Gastrocnemius medialis (tissue), 4 donors: ENCODE data around the gene ARHGEF4. TPM values are rescaled to one million over a fixed set of nuclear protein-coding genes. Genes with fewer than 3 reads are reported as not detected.

Experiments used
- ATAC-seq, 2 donors: fragments of 150-250 bp; one replicate each; pipeline ENCODE4 v1.9.1; 2016
- DNase-seq, 2 donors: peaks; one replicate each; pipeline ENCODE4 v3.0.0-alpha.2; 2019
- H3K27ac ChIP-seq, 4 donors: fragments of 200-600 bp; sonication (generic); 1 replicate in 1 of 4; 2 replicates in 3 of 4; pipeline ENCODE4 v1.5.1; 2016 to 2018; ENCODE audit warnings: mild to moderate bottlenecking in 2 of 4, moderate library complexity in 1 of 4
- H3K27me3 ChIP-seq, 3 donors: fragments of 200-600 bp; sonication (generic) in 2 of 3; 1 replicate in 1 of 3; 2 replicates in 2 of 3; pipeline versions ENCODE4 v1.5.1 to v1.6.0; 2016 to 2019; ENCODE audit warnings: mild to moderate bottlenecking in 1 of 3, moderate library complexity in 1 of 3
- H3K36me3 ChIP-seq, 2 donors: fragments of 200-600 bp; sonication (generic) in 1 of 2; one replicate each; pipeline ENCODE4 v1.5.1; 2017 to 2018
- H3K4me1 ChIP-seq, 2 donors: fragments of 200-600 bp; sonication (generic) in 1 of 2; one replicate each; pipeline ENCODE4 v1.5.1; 2016 to 2017; ENCODE audit warnings: mild to moderate bottlenecking in 2 of 2
- H3K4me3 ChIP-seq, 4 donors: fragments of 200-600 bp; sonication (generic) in 3 of 4; 1 replicate in 1 of 4; 2 replicates in 3 of 4; pipeline ENCODE4 v1.5.1; 2016 to 2019; ENCODE audit warnings: mild to moderate bottlenecking in 2 of 4
- H3K9me3 ChIP-seq, 3 donors: fragments of 200-600 bp; sonication (generic) in 2 of 3; 1 replicate in 1 of 3; 2 replicates in 2 of 3; pipeline ENCODE4 v1.5.1; 2016 to 2019
- CTCF ChIP-seq, 5 experiments: fragments of 450-650 bp in 3 of 5; fragments of 200-600 bp in 2 of 5; sonication (generic) in 2 of 5; IDR thresholded peaks in 4 of 5; conservative IDR thresholded peaks in 1 of 5; 1 replicate in 4 of 5; 2 replicates in 1 of 5; pipeline ENCODE4 v1.5.1; 2016 to 2019; ENCODE audit warnings: antibody characterized with exemption in 5 of 5, mild to moderate bottlenecking in 3 of 5, moderate library complexity in 3 of 5
- POLR2A ChIP-seq, 2 donors: fragments of 450-650 bp; IDR thresholded peaks; one replicate each; pipeline ENCODE4 v1.6.1; 2017; ENCODE audit warnings: antibody characterized with exemption in 2 of 2, mild to moderate bottlenecking in 2 of 2, moderate library complexity in 2 of 2
- in situ Hi-C, 4 donors: fragments of 200-750 bp; cut with MboI; loops; one replicate each; pipeline versions ENCODE4 v1.15.0 to v1.8.0; 2017; ENCODE audit warnings: low sequenced_read_pairs in 4 of 4
- intact Hi-C: fragments of 100-400 bp; cut with DNase I; formaldehyde crosslinking; loops from one replicate; pipeline ENCODE4 v1.15.1; 2023; ENCODE audit warnings: low total_unique reads
- total RNA-seq, 4 donors: library from RNA; depleted of rRNA; stranded (reverse); fragments of >200 nt; gene quantifications; one replicate each; pipeline versions ENCODE4 v1.1.0 to v1.2.3, GENCODE V29; 2016

ARHGEF4 gene
- total RNA-seq, 4 donors from 2014 or later: 1.0 to 14.8 (median 5.1) TPM

- Histone ChIP-seq H3K36me3 (no peaks in the 10 kb centered on the region), H3K4me1 (no peaks in the 10 kb centered on the region), H3K27me3 (no peaks in the 10 kb centered on the region), H3K9me3 (no peaks in the 10 kb centered on the region), H3K4me3 (no peak overlapping the region), H3K27ac (no peak overlapping the region)
- intact Hi-C loops (no loop called here), in situ Hi-C loops (no loop called here)
- TF ChIP-seq POLR2A (IDR thresholded peaks at IDR 0.05) (no peak), CTCF (IDR thresholded peaks at IDR 0.05 in 4 of 5, conservative IDR thresholded peaks at IDR 0.05 in 1 of 5) (no peak)
- DNase-seq: no peak
- ATAC-seq: no peak
Observed at GRCh38 chr2:130824492-130825061, 12.1 kb upstream of the ARHGEF4 start.

GRCh38 chr2:130825231-130825965, 11.3 kb upstream of the ARHGEF4 start:
- H3K36me3 ChIP-seq: no peaks in the 10 kb centered on the region
- TF ChIP-seq POLR2A (IDR thresholded peaks at IDR 0.05) (no peak), CTCF (IDR thresholded peaks at IDR 0.05 in 4 of 5, conservative IDR thresholded peaks at IDR 0.05 in 1 of 5) (no peak)
- DNase-seq (no peak), ATAC-seq (no peak)
- no peaks in the 10 kb centered on the region for H3K27me3 ChIP-seq
- no peaks in the 10 kb centered on the region for H3K4me1 ChIP-seq
- no peaks in the 10 kb centered on the region for H3K9me3 ChIP-seq
- intact Hi-C loops: no loop called here
- H3K27ac ChIP-seq: no peak overlapping the region
- no peak overlapping the region for H3K4me3 ChIP-seq
- in situ Hi-C loops: no loop called here

- in situ Hi-C loops: no loop called here
- H3K27me3 ChIP-seq: no peaks in the 10 kb centered on the region
Observed at GRCh38 chr2:130825966-130826253, 10.8 kb upstream of the ARHGEF4 start.

GRCh38 chr2:130826419-130826818, 10.3 kb upstream of the ARHGEF4 start:
- Histone ChIP-seq H3K4me1 (no peaks in the 10 kb centered on the region), H3K4me3 (no peak overlapping the region), H3K27me3 (no peaks in the 10 kb centered on the region), H3K9me3 (no peaks in the 10 kb centered on the region), H3K36me3 (no peaks in the 10 kb centered on the region), H3K27ac (no peak overlapping the region)
- DNase-seq (no peak), ATAC-seq (no peak)
- in situ Hi-C loops: no loop called here
- TF ChIP-seq CTCF (IDR thresholded peaks at IDR 0.05 in 4 of 5, conservative IDR thresholded peaks at IDR 0.05 in 1 of 5): no peak
- no peak for TF ChIP-seq POLR2A (IDR thresholded peaks at IDR 0.05)
- intact Hi-C loops: no loop called here

More at GRCh38 chr2:130825966-130826253, 10.8 kb upstream of the ARHGEF4 start:
- Histone ChIP-seq H3K27ac (no peak overlapping the region), H3K4me1 (no peaks in the 10 kb centered on the region), H3K4me3 (no peak overlapping the region), H3K9me3 (no peaks in the 10 kb centered on the region), H3K36me3 (no peaks in the 10 kb centered on the region)
- DNase-seq: no peak
- no peak for ATAC-seq
- no peak for TF ChIP-seq POLR2A (IDR thresholded peaks at IDR 0.05)
- TF ChIP-seq CTCF (IDR thresholded peaks at IDR 0.05 in 4 of 5, conservative IDR thresholded peaks at IDR 0.05 in 1 of 5): no peak
- intact Hi-C loops: no loop called here
